ENCODE results near the gene ROPN1. TPM values are rescaled to one million over a fixed set of nuclear protein-coding genes. Genes with fewer than 3 reads are reported as not detected.

ROPN1 gene
- total RNA-seq, 1 donor from 2014 or later, result not detected

- H3K4me3 ChIP-seq (ENCODE audit: low read depth, low read length), result no peak overlapping the region
- no peak for TF ChIP-seq CTCF (IDR thresholded peaks at IDR 0.05; ENCODE audit: insufficient read depth, low read length, severe bottlenecking)
- DNase-seq (ENCODE audit: low read depth) (no peak), FAIRE-seq (no peak)
- no peaks in the 10 kb centered on the region for H3K36me3 ChIP-seq (ENCODE audit: control insufficient read depth, insufficient read depth, low read length)
- H3K27me3 ChIP-seq (ENCODE audit: control insufficient read depth, insufficient read depth, low read length), result no peaks in the 10 kb centered on the region
These were observed 55.5 kb downstream of the ROPN1 start for GRCh38 chr3:123936400-123936799.

- no peak for TF ChIP-seq CTCF (IDR thresholded peaks at IDR 0.05; ENCODE audit: insufficient read depth, low read length, severe bottlenecking)
- FAIRE-seq (no peak), DNase-seq (ENCODE audit: low read depth) (no peak)
- H3K36me3 ChIP-seq (ENCODE audit: control insufficient read depth, insufficient read depth, low read length), result no peaks in the 10 kb centered on the region
- no peaks in the 10 kb centered on the region for H3K27me3 ChIP-seq (ENCODE audit: control insufficient read depth, insufficient read depth, low read length)
- no peak overlapping the region for H3K4me3 ChIP-seq (ENCODE audit: low read depth, low read length)
These were observed 56.1 kb downstream of the ROPN1 start for GRCh38 chr3:123935830-123936229.

DNA sequence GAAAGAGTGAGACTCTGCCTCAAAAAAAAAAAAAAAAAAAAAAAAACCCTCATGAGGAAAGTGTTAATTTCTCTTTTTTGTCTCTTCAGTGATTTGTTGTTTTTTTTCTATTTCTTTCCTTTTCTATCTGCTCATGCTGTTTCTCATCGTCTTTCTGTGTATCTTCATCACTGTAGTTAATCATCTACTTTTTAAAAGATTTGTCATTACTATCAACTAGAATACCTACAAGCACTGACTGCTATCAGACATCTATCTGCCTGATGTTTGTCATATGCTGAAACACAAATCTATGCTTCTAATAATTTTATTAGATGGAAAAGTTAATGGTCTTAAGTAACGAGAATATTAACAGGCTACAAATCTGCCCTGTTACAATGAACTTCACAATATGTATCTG, 57.7 kb downstream of the ROPN1 start:
- Histone ChIP-seq H3K4me3 (ENCODE audit: low read depth, low read length) (no peak overlapping the region), H3K36me3 (ENCODE audit: control insufficient read depth, insufficient read depth, low read length) (no peaks in the 10 kb centered on the region), H3K27me3 (ENCODE audit: control insufficient read depth, insufficient read depth, low read length) (no peaks in the 10 kb centered on the region)
- TF ChIP-seq CTCF (IDR thresholded peaks at IDR 0.05; ENCODE audit: insufficient read depth, low read length, severe bottlenecking), result no peak
- FAIRE-seq, result no peak
- no peak for DNase-seq (ENCODE audit: low read depth)

- FAIRE-seq, result no peak
- TF ChIP-seq CTCF (IDR thresholded peaks at IDR 0.05; ENCODE audit: insufficient read depth, low read length, severe bottlenecking), result no peak
- H3K36me3 ChIP-seq (ENCODE audit: control insufficient read depth, insufficient read depth, low read length), result no peaks in the 10 kb centered on the region
- no peak for DNase-seq (ENCODE audit: low read depth)
- no peak overlapping the region for H3K4me3 ChIP-seq (ENCODE audit: low read depth, low read length)
- H3K27me3 ChIP-seq (ENCODE audit: control insufficient read depth, insufficient read depth, low read length), result no peaks in the 10 kb centered on the region
These were observed 61.5 kb downstream of the ROPN1 start for GRCh38 chr3:123930445-123930844.

DNA sequence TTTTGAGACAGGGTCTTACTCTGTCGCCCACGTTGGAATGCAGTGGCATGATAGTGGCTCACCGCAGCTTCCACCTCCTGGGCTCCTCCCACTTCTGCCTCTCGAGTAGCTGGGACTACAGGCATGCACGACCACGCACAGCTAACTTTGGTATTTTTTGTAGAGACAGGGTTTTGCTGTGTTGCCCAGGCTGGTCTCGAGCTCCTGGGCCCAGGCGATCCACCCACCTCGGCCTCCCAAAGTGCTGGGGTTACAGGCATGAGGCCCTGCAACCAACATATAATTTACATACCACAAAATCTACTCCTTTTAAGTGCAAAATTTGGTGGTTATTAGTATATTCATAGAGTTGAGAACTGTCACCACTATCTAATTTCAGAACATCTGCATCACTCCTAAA, 62.6 kb downstream of the ROPN1 start:
- no peak for DNase-seq (ENCODE audit: low read depth)
- no peak for TF ChIP-seq CTCF (IDR thresholded peaks at IDR 0.05; ENCODE audit: insufficient read depth, low read length, severe bottlenecking)
- Histone ChIP-seq H3K4me3 (ENCODE audit: low read depth, low read length) (no peak overlapping the region), H3K27me3 (ENCODE audit: control insufficient read depth, insufficient read depth, low read length) (no peaks in the 10 kb centered on the region), H3K36me3 (ENCODE audit: control insufficient read depth, insufficient read depth, low read length) (no peaks in the 10 kb centered on the region)
- no peak for FAIRE-seq

- FAIRE-seq, result no peak
- H3K36me3 ChIP-seq (ENCODE audit: control insufficient read depth, insufficient read depth, low read length), result no peaks in the 10 kb centered on the region
- H3K27me3 ChIP-seq (ENCODE audit: control insufficient read depth, insufficient read depth, low read length), result no peaks in the 10 kb centered on the region
- DNase-seq (ENCODE audit: low read depth), result no peak
- no peak for TF ChIP-seq CTCF (IDR thresholded peaks at IDR 0.05; ENCODE audit: insufficient read depth, low read length, severe bottlenecking)
- H3K4me3 ChIP-seq (ENCODE audit: low read depth, low read length), result no peak overlapping the region
These were observed 65.5 kb downstream of the ROPN1 start for GRCh38 chr3:123926396-123926795.

All from bronchial epithelial cell (primary cell).